H1 (cell line): ENCODE measurements around the gene SMAD7. TPM values are rescaled to one million over a fixed set of nuclear protein-coding genes. Genes with fewer than 3 reads are reported as not detected.

Experiments used
- CTCF ChIA-PET: fragments of 300-600 bp; sonication (Branson Sonifier 250); formaldehyde crosslinking; loops from one replicate; lab custom pipeline; 2021; ENCODE audit not compliant: partially characterized antibody; lab: Charles Lee
- POLR2A ChIA-PET: fragments of 300-600 bp; sonication (Branson Sonifier 250); formaldehyde crosslinking; loops from one replicate; lab custom pipeline; 2021; ENCODE audit warnings: inconsistent platforms; ENCODE audit not compliant: partially characterized antibody; lab: Charles Lee
- DNase-seq, 2 experiments: peaks; one replicate each; pipeline versions ENCODE4 v3.0.0 to v3.0.0-alpha.2; 2010 to 2022; ENCODE audit warnings: low spot score in 2 of 2, low read depth in 1 of 2, mixed read lengths in 1 of 2
- FAIRE-seq: peaks from 2 replicates; lab custom pipeline; 2011; peaks lifted over from hg19 to GRCh38; lab: Jason Lieb, UNC
- H2AFZ ChIP-seq: 2 replicates; pipeline ENCODE4 v1.8.1; 2012; ENCODE audit warnings: low read length, inconsistent platforms
- H2AK5ac ChIP-seq: 2 replicates; pipeline ENCODE4 v1.6.1; 2013; ENCODE audit warnings: low read depth, low read length
- H2BK120ac ChIP-seq: replicated peaks from 2 replicates; pipeline ENCODE3; 2013; ENCODE audit warnings: low read depth, low read length, inconsistent platforms
- H2BK12ac ChIP-seq: 2 replicates; pipeline ENCODE4 v1.6.1; 2013; ENCODE audit warnings: low read depth, low read length
- H2BK15ac ChIP-seq: 2 replicates; pipeline ENCODE4 v1.6.1; 2013; ENCODE audit warnings: low read length
- H2BK20ac ChIP-seq: 2 replicates; pipeline ENCODE4 v1.6.1; 2013; ENCODE audit warnings: low read length
- H2BK5ac ChIP-seq: 2 replicates; pipeline ENCODE4 v1.6.1; 2013; ENCODE audit warnings: low read depth, low read length
- H3K14ac ChIP-seq: 2 replicates; pipeline ENCODE4 v1.6.1; 2013; ENCODE audit warnings: inconsistent platforms; ENCODE audit not compliant: insufficient read length
- H3K18ac ChIP-seq: 2 replicates; pipeline ENCODE4 v1.6.1; 2013; ENCODE audit warnings: low read length; ENCODE audit errors: extremely low read depth
- H3K23ac ChIP-seq: 2 replicates; pipeline ENCODE4 v1.6.1; 2013; ENCODE audit warnings: inconsistent platforms; ENCODE audit not compliant: insufficient read length
- H3K23me2 ChIP-seq: 2 replicates; pipeline ENCODE4 v1.6.1; 2013; ENCODE audit warnings: low read depth, low read length
- H3K27ac ChIP-seq: 2 replicates; pipeline ENCODE4 v1.6.1; 2011; ENCODE audit warnings: low read depth, low read length, inconsistent platforms
- H3K27me3 ChIP-seq, 4 experiments: replicated peaks in 1 of 4; 1 replicate in 1 of 4; 2 replicates in 3 of 4; pipeline versions ENCODE4 v1.6.1 to v1.8.1; 2011 to 2013; ENCODE audit warnings: low read length in 3 of 4, mild to moderate bottlenecking in 3 of 4, inconsistent platforms in 2 of 4, mixed read lengths in 2 of 4, moderate library complexity in 1 of 4; ENCODE audit not compliant: control insufficient read depth in 3 of 4, insufficient read depth in 3 of 4; ENCODE audit errors: extremely low read depth in 1 of 4
- H3K36me3 ChIP-seq, 4 experiments: 2 replicates each; pipeline versions ENCODE4 v1.6.1 to v1.8.1; 2011 to 2013; ENCODE audit warnings: mild to moderate bottlenecking in 4 of 4, low read length in 3 of 4, moderate library complexity in 2 of 4, control low read depth in 1 of 4, inconsistent platforms in 1 of 4; ENCODE audit not compliant: insufficient read depth in 4 of 4, control insufficient read depth in 2 of 4
- H3K4ac ChIP-seq: replicated peaks from 2 replicates; pipeline ENCODE3; 2013; ENCODE audit warnings: low read length, low read depth, mixed read lengths, inconsistent platforms; ENCODE audit not compliant: insufficient read length
- H3K4me1 ChIP-seq, 4 experiments: replicated peaks in 1 of 4; 1 replicate in 1 of 4; 2 replicates in 3 of 4; pipeline versions ENCODE4 v1.6.1 to v1.8.1; 2011 to 2013; ENCODE audit warnings: low read length in 3 of 4, inconsistent platforms in 2 of 4, mixed read lengths in 1 of 4; ENCODE audit not compliant: insufficient read depth in 4 of 4, control insufficient read depth in 3 of 4
- H3K4me2 ChIP-seq, 2 experiments: 2 replicates each; pipeline versions ENCODE4 v1.6.1 to v1.8.1; 2011 to 2013; ENCODE audit warnings: low read depth in 2 of 2, low read length in 2 of 2, control low read depth in 1 of 2, inconsistent platforms in 1 of 2, mild to moderate bottlenecking in 1 of 2; ENCODE audit not compliant: insufficient read depth in 1 of 2
- H3K4me3 ChIP-seq, 4 experiments: fragments of 200-600, 300-600 bp in 1 of 4; sonication (generic), shearing (Covaris generic), sonication (Bioruptor Twin) in 1 of 4; 2 replicates each; pipeline versions ENCODE4 v1.5.1 to v1.8.1; 2011 to 2016; ENCODE audit warnings: low read length in 4 of 4, low read depth in 3 of 4, control low read depth in 2 of 4, inconsistent platforms in 2 of 4, mild to moderate bottlenecking in 2 of 4, mixed read lengths in 1 of 4, moderate library complexity in 1 of 4; ENCODE audit not compliant: insufficient read depth in 2 of 4; ENCODE audit errors: extremely low read depth in 1 of 4
- H3K56ac ChIP-seq: replicated peaks from 2 replicates; pipeline ENCODE3; 2013; ENCODE audit warnings: low read depth, mild to moderate bottlenecking, mixed read lengths, low read length, inconsistent platforms; ENCODE audit not compliant: insufficient read length
- H3K79me1 ChIP-seq: 2 replicates; pipeline ENCODE4 v1.6.1; 2013; ENCODE audit warnings: low read depth, low read length, control low read depth
- H3K79me2 ChIP-seq, 2 experiments: 2 replicates each; pipeline versions ENCODE4 v1.6.1 to v1.8.1; 2012 to 2013; ENCODE audit warnings: low read length in 2 of 2, mild to moderate bottlenecking in 2 of 2, inconsistent platforms in 1 of 2; ENCODE audit not compliant: insufficient read depth in 2 of 2, control insufficient read depth in 1 of 2
- H3K9ac ChIP-seq, 4 experiments: replicated peaks in 1 of 4; 1 replicate in 1 of 4; 2 replicates in 3 of 4; pipeline versions ENCODE4 v1.6.1 to v1.8.1; 2011 to 2013; ENCODE audit warnings: low read depth in 3 of 4, low read length in 3 of 4, control low read depth in 2 of 4, mild to moderate bottlenecking in 2 of 4, moderate library complexity in 2 of 4, inconsistent platforms in 1 of 4; ENCODE audit errors: extremely low read depth in 1 of 4
- H3K9me3 ChIP-seq, 2 experiments: 2 replicates each; pipeline versions ENCODE4 v1.6.1 to v1.8.1; 2012 to 2013; ENCODE audit warnings: mild to moderate bottlenecking in 2 of 2, moderate library complexity in 2 of 2, control low read depth in 1 of 2, inconsistent platforms in 1 of 2, low read depth in 1 of 2, low read length in 1 of 2, mixed read lengths in 1 of 2; ENCODE audit not compliant: insufficient read depth in 2 of 2
- H4K20me1 ChIP-seq, 2 experiments: replicated peaks in 1 of 2; 2 replicates each; pipeline versions ENCODE3 to v1.8.1; 2011 to 2013; ENCODE audit warnings: inconsistent platforms in 2 of 2, low read length in 2 of 2, mild to moderate bottlenecking in 1 of 2; ENCODE audit not compliant: insufficient read depth in 2 of 2, control insufficient read depth in 1 of 2
- H4K5ac ChIP-seq: 2 replicates; pipeline ENCODE4 v1.6.1; 2013; ENCODE audit warnings: low read length, low read depth, mixed read lengths, inconsistent platforms; ENCODE audit not compliant: insufficient read length
- H4K8ac ChIP-seq: 2 replicates; pipeline ENCODE4 v1.8.0; 2013; ENCODE audit warnings: mild to moderate bottlenecking, moderate library complexity, low read length, inconsistent platforms; ENCODE audit not compliant: insufficient read depth; ENCODE audit errors: extremely low read depth
- H4K91ac ChIP-seq: replicated peaks from 2 replicates; pipeline ENCODE3; 2013; ENCODE audit warnings: low read length, mixed read lengths, inconsistent platforms; ENCODE audit not compliant: insufficient read length
- CBX5 ChIP-seq: fragments of 300-800, 300-1000 bp; sonication (generic); IDR thresholded peaks from 2 replicates; pipeline ENCODE4 v1.7.1; 2016; ENCODE audit warnings: antibody characterized with exemption, low read length, low read depth
- CEBPB ChIP-seq: IDR thresholded peaks from 2 replicates; pipeline ENCODE4 v1.6.1; 2012; ENCODE audit warnings: low read depth, low read length
- EP300 ChIP-seq, 2 experiments: IDR thresholded peaks; 1 replicate in 1 of 2; 2 replicates in 1 of 2; pipeline ENCODE4 v1.6.1; 2011 to 2012; ENCODE audit warnings: low read depth in 2 of 2, low read length in 2 of 2, mild to moderate bottlenecking in 2 of 2, borderline replicate concordance in 1 of 2, inconsistent platforms in 1 of 2, moderate library complexity in 1 of 2
- EZH2 ChIP-seq: fragments of 200-600 bp; sonication (generic); IDR thresholded peaks from 2 replicates; pipeline ENCODE4 v1.7.1; 2012; ENCODE audit warnings: low read depth, mild to moderate bottlenecking, moderate library complexity, low read length, inconsistent platforms; ENCODE audit not compliant: severe bottlenecking
- FOSL1 ChIP-seq: IDR thresholded peaks from 2 replicates; pipeline ENCODE4 v1.6.1; 2011; ENCODE audit warnings: mild to moderate bottlenecking, low read depth, low read length, moderate library complexity; ENCODE audit not compliant: insufficient read depth
- KDM1A ChIP-seq: fragments of 200-600, 300-600 bp; sonication (generic); IDR thresholded peaks from 2 replicates; pipeline ENCODE4 v1.7.1; 2016; ENCODE audit warnings: mild to moderate bottlenecking, low read length, borderline replicate concordance
- KDM5A ChIP-seq: fragments of 200-600 bp; IDR thresholded peaks from 2 replicates; pipeline ENCODE4 v1.7.1; 2012; ENCODE audit warnings: mild to moderate bottlenecking, low read length, inconsistent platforms, mixed read lengths
- NANOG ChIP-seq: IDR thresholded peaks from 2 replicates; pipeline ENCODE4 v1.6.1; 2011; ENCODE audit warnings: low read length, low read depth, mild to moderate bottlenecking, inconsistent platforms; ENCODE audit not compliant: insufficient read depth, poor library complexity, severe bottlenecking
- RBBP5 ChIP-seq: IDR thresholded peaks from 2 replicates; pipeline ENCODE4 v1.7.1; 2012; ENCODE audit warnings: low read depth, mild to moderate bottlenecking, inconsistent platforms, low read length, moderate library complexity, borderline replicate concordance
- RFX5 ChIP-seq: IDR thresholded peaks from 2 replicates; pipeline ENCODE4 v1.6.1; 2011; ENCODE audit warnings: low read depth, low read length, improper control_type of control experiment, borderline replicate concordance
- SIRT6 ChIP-seq: IDR thresholded peaks from one replicate; pipeline ENCODE4 v1.7.1; 2012; ENCODE audit warnings: low read length, inconsistent platforms
- WGBS, 2 experiments: shearing (Covaris generic) in 1 of 2; methylation state at CpG; one replicate each; pipeline versions ENCODE4 v1.1.6 to v1.1.7; 2013 to 2015; ENCODE audit warnings: low lambda C conversion rate in 2 of 2, mixed read lengths in 2 of 2, inconsistent platforms in 1 of 2, low coverage in 1 of 2, missing lambda C conversion rate in 1 of 2; ENCODE audit not compliant: insufficient replicate concordance in 2 of 2, insufficient coverage in 1 of 2, insufficient read length in 1 of 2; ENCODE audit errors: extremely low coverage in 1 of 2, missing lambda C conversion rate in 1 of 2; 5-methylcytosine and 5-hydroxymethylcytosine counted together
- polyA plus RNA-seq, 7 experiments: library from polyadenylated mRNA; depleted of rRNA in 3 of 7; stranded (reverse) in 5 of 7; unstranded in 2 of 7; fragments of >200 nt in 5 of 7; fragments of 200-250 nt in 2 of 7; gene quantifications; 1 replicate in 5 of 7; 2 replicates in 1 of 7; 4 replicates in 1 of 7; pipeline versions ENCODE4 v1.2.1 to v1.2.3, GENCODE V29; 2011 to 2013; ENCODE audit warnings: missing spikeins in 2 of 7, mixed read lengths in 2 of 7
- total RNA-seq: library from RNA; stranded (reverse); fragmentation: NEBNext Ultra II Directional; extraction: Animal tissue kit (Norgen Biotek cat#: 25700); gene quantifications from 2 replicates; pipeline ENCODE4 v1.2.1, GENCODE V29; 2021
- TF ChIP-seq, protein P1 (sequence below): IDR thresholded peaks from 2 replicates; pipeline ENCODE4 v1.6.1; 2011; ENCODE audit warnings: low read length, improper control_type of control experiment

SMAD7 gene
- total and polyA plus RNA-seq, 2 of the 8 experiments (the other 6 are each of a cell fraction or from before 2014, with no cell fraction given), result 6.5 to 15.5 TPM

DNA sequence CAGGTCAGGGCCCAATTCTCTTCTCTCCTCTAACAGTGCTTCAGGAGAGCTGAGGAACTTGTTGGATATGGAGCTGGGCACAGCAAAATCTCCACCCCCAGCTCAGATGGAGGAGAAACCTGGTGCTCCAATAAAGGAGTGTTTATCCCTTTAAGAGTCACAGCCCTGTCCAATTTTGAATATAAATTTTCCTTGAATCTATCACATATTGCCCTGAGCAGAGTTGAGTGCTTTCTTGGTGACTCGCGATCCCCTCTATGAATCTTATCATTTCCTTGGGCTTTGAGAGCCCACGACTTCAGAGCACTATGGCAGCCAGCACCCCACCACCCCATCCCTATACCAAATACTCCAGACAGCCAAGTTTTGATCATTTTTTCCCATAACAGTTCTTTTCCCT lies 34.4 kb upstream of the SMAD7 start:
- Histone ChIP-seq H3K4me2 (no peak overlapping the region), H2BK20ac (0 out of 2 replicates have a peak overlapping the region, but pooled peaks have one; percentile 13), H3K14ac (no peak overlapping the region), H4K5ac (no peak overlapping the region), H3K27me3 (peaks cover 0 to 2% (median 0%) of the 10 kb centered on the region in 4 experiments; a peak in 1 of 7 replicates), H4K20me1 (no peaks in the 10 kb centered on the region), H3K27ac (no peak overlapping the region), H3K23me2 (no peaks in the 10 kb centered on the region), H4K91ac (no peak overlapping the region), H3K4me3 (no peak overlapping the region), H3K56ac (no peak overlapping the region), H2BK120ac (no peak overlapping the region), H2BK15ac (no peak overlapping the region), H3K4ac (no peak overlapping the region), H3K23ac (no peak overlapping the region), H3K36me3 (no peaks in the 10 kb centered on the region), H2BK5ac (no peak overlapping the region), H2AFZ (no peak overlapping the region), H2BK12ac (no peak overlapping the region), H3K4me1 (peaks cover 0 to 11% (median 2%) of the 10 kb centered on the region in 4 experiments; a peak in 3 of 7 replicates), H4K8ac (no peak overlapping the region), H2AK5ac (no peak overlapping the region), H3K18ac (no peak overlapping the region), H3K79me2 (no peaks in the 10 kb centered on the region), H3K9ac (no peak overlapping the region), H3K9me3 (no peaks in the 10 kb centered on the region), H3K79me1 (no peaks in the 10 kb centered on the region)
- DNase-seq, result no peak
- POLR2A ChIA-PET, result interaction anchor here (2.6 kb wide), 1 partner anchor 33 kb away, joined by 10 read pairs; no protein-coding TSS in a partner anchor
- 86% methylated on average over 3 of the region's 3 CpGs; no CpG with 5 or more reads in 1 of the 2 experiments for WGBS, 2 experiments
- no peak for FAIRE-seq
- CTCF ChIA-PET, result interaction anchor here (1.0 to 2.1 kb wide), 2 partner anchors 14 to 165 kb away, joined by 3 to 5 read pairs; no protein-coding TSS in a partner anchor
- no peak for TF ChIP-seq NANOG
- no peak for TF ChIP-seq FOSL1
- no peak for TF ChIP-seq EZH2
- no peak for TF ChIP-seq SIRT6
- no peak for TF ChIP-seq KDM5A
- no peak for TF ChIP-seq EP300 (IDR thresholded peaks at IDR 0.05; ENCODE audit: borderline replicate concordance in 1 of 2, low read depth in 2 of 2, low read length in 2 of 2)
- TF ChIP-seq RFX5, result no peak
- TF ChIP-seq CEBPB, result no peak
- TF ChIP-seq, protein P1, sequence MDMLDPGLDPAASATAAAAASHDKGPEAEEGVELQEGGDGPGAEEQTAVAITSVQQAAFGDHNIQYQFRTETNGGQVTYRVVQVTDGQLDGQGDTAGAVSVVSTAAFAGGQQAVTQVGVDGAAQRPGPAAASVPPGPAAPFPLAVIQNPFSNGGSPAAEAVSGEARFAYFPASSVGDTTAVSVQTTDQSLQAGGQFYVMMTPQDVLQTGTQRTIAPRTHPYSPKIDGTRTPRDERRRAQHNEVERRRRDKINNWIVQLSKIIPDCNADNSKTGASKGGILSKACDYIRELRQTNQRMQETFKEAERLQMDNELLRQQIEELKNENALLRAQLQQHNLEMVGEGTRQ, result no peak
- TF ChIP-seq RBBP5, result no peak
- TF ChIP-seq CBX5, result no peak
- TF ChIP-seq KDM1A, result no peak
